ENCODE results near the gene BABAM2.

The BABAM2 gene

GRCh38 chr2:27988718-27989117 lies 98.2 kb downstream of the BABAM2 start:
- TF ChIP-seq CTCF (conservative IDR thresholded peaks at IDR 0.05; ENCODE audit: control insufficient read depth, insufficient read depth, low read depth, low read length) = no peak
- no peak for DNase-seq (ENCODE audit: low read depth)
- H3K4me3 ChIP-seq (ENCODE audit: control insufficient read depth, low read depth, low read length) = no peak overlapping the region

- no peak overlapping the region for H3K4me3 ChIP-seq (ENCODE audit: control insufficient read depth, low read depth, low read length)
- DNase-seq (ENCODE audit: low read depth) = no peak
- TF ChIP-seq CTCF (conservative IDR thresholded peaks at IDR 0.05; ENCODE audit: control insufficient read depth, insufficient read depth, low read depth, low read length) = no peak
Measured at GRCh38 chr2:27989149-27989548, 98.6 kb downstream of the BABAM2 start.

GRCh38 chr2:27990030-27990590 lies 99.6 kb downstream of the BABAM2 start:
- no peak for TF ChIP-seq CTCF (conservative IDR thresholded peaks at IDR 0.05; ENCODE audit: control insufficient read depth, insufficient read depth, low read depth, low read length)
- H3K4me3 ChIP-seq (ENCODE audit: control insufficient read depth, low read depth, low read length) = no peak overlapping the region
- peak; percentile 25 for DNase-seq (ENCODE audit: low read depth)

- DNase-seq (ENCODE audit: low read depth) = no peak
- no peak overlapping the region for H3K4me3 ChIP-seq (ENCODE audit: control insufficient read depth, low read depth, low read length)
- TF ChIP-seq CTCF (conservative IDR thresholded peaks at IDR 0.05; ENCODE audit: control insufficient read depth, insufficient read depth, low read depth, low read length) = no peak
Measured at GRCh38 chr2:27991146-27991545, 100.6 kb downstream of the BABAM2 start.

- peak; percentile 63 for DNase-seq (ENCODE audit: low read depth)
- no peak overlapping the region for H3K4me3 ChIP-seq (ENCODE audit: control insufficient read depth, low read depth, low read length)
- no peak for TF ChIP-seq CTCF (conservative IDR thresholded peaks at IDR 0.05; ENCODE audit: control insufficient read depth, insufficient read depth, low read depth, low read length)
Measured at GRCh38 chr2:27992787-27993401, 102.4 kb downstream of the BABAM2 start.

- no peak overlapping the region for H3K4me3 ChIP-seq (ENCODE audit: control insufficient read depth, low read depth, low read length)
- DNase-seq (ENCODE audit: low read depth) = peak; percentile 44
- TF ChIP-seq CTCF (conservative IDR thresholded peaks at IDR 0.05; ENCODE audit: control insufficient read depth, insufficient read depth, low read depth, low read length) = no peak
Measured at GRCh38 chr2:27993402-27993787, 102.9 kb downstream of the BABAM2 start.
